WI38 (cell line): Measurements from ENCODE around the gene PTGDR.

Experiments used
- H3K4me3 ChIP-seq: 2 replicates; pipeline ENCODE4 v1.5.1; 2011; ENCODE audit warnings: low read depth, mild to moderate bottlenecking, control low read depth, low read length
- TF ChIP-seq, protein P1 (sequence below): IDR thresholded peaks from 2 replicates; pipeline ENCODE4 v1.5.1; 2012; ENCODE audit warnings: low read depth, mild to moderate bottlenecking, control low read depth, low read length

The PTGDR gene

DNA sequence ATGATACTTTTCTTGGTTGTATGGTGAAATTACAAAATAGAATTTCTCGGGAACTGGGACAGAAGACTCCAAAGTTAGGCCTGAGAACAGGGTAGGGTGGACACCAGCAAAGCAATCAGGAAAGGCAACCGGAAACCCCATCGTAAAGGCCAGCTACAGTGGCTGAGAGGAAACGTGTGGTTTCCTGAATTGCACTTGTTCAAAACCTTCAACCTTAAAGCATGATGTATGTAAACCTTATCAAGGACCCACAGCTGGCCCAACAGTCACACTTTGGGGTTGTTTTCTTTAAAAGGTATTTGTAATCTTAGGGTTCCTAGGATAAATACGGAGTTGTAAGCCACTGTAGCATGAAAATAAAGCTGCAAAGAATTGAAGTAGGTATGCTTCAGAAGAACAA is 2.2 kb upstream of the PTGDR start:
- no peak overlapping the region for H3K4me3 ChIP-seq
- TF ChIP-seq, protein P1, sequence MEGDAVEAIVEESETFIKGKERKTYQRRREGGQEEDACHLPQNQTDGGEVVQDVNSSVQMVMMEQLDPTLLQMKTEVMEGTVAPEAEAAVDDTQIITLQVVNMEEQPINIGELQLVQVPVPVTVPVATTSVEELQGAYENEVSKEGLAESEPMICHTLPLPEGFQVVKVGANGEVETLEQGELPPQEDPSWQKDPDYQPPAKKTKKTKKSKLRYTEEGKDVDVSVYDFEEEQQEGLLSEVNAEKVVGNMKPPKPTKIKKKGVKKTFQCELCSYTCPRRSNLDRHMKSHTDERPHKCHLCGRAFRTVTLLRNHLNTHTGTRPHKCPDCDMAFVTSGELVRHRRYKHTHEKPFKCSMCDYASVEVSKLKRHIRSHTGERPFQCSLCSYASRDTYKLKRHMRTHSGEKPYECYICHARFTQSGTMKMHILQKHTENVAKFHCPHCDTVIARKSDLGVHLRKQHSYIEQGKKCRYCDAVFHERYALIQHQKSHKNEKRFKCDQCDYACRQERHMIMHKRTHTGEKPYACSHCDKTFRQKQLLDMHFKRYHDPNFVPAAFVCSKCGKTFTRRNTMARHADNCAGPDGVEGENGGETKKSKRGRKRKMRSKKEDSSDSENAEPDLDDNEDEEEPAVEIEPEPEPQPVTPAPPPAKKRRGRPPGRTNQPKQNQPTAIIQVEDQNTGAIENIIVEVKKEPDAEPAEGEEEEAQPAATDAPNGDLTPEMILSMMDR, result no peak

- TF ChIP-seq, protein P1, result no peak
- no peak overlapping the region for H3K4me3 ChIP-seq
Observed at GRCh38 chr14:52266179-52266578, 1.3 kb upstream of the PTGDR start.

GRCh38 chr14:52266782-52267181 is 716 bp upstream of the PTGDR start:
- H3K4me3 ChIP-seq, result no peak overlapping the region
- TF ChIP-seq, protein P1, result no peak

DNA sequence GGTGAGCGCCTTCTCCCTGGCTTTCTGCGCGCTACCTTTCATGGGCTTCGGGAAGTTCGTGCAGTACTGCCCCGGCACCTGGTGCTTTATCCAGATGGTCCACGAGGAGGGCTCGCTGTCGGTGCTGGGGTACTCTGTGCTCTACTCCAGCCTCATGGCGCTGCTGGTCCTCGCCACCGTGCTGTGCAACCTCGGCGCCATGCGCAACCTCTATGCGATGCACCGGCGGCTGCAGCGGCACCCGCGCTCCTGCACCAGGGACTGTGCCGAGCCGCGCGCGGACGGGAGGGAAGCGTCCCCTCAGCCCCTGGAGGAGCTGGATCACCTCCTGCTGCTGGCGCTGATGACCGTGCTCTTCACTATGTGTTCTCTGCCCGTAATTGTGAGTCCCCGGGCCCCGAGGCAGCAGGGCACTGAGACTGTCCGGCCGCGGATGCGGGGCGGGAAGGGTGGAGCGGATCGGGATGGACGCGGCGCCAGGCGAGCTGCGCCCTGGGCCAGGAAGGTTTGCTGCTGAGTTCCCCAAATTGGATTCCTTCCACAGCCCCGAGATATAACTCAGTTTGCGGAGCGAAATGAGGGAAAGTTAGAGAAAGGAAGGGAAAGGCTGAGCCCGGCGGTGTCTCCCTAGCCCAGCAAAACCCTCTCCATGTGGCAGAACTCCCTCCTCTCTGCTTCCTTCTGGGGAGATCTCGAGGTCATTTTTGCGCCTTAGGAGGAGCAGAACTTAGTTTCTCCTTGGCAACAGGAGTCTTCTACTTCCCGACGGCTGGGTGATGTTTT is 972 bp downstream of the PTGDR start:
- TF ChIP-seq, protein P1, result no peak
- H3K4me3 ChIP-seq, result no peak overlapping the region

DNA sequence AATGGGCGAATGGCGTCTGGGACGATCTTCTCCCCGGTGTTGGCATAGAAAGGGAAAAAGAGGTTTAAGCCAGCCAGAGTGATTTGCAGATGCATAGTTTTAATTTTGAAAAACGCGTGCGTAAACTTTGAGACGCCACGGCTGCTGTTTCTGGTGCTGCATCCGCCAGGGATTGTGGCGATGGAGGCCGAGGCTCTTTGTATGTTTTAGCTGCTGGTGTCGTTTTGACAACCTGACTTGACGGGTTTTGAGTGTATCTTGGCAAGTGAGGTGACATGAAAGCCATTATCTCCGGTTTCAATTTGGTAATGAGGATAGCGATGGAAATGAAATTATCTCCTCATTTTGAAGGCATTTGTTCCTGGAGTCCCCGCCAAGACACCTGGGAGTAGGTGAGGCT is 1.6 kb downstream of the PTGDR start:
- TF ChIP-seq, protein P1, result no peak
- H3K4me3 ChIP-seq, result no peak overlapping the region

GRCh38 chr14:52269982-52270381 is 2.5 kb downstream of the PTGDR start:
- no peak overlapping the region for H3K4me3 ChIP-seq
- TF ChIP-seq, protein P1, result no peak

DNA sequence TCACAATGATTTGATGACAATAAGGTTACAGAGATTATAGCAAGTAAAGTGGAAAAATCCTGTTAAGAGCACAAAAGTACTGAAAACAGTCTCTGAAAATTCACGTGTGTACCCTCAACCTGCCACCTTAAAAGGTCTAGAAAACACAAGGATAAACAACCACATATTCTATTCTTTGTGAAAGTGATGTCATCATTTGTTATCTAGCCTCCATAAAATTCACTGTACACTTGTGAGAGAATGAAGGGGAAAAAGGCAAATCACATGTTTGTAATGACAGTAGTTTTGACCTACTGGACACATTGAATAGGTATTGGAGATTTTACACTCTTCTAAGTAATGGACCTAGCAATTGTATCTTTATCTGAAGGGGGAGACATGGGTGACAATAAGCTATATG is 4.0 kb downstream of the PTGDR start:
- TF ChIP-seq, protein P1, result no peak
- no peak overlapping the region for H3K4me3 ChIP-seq
